HG02759 (cell line): ENCODE data around the gene GASK1A.

Experiments used
- ATAC-seq: cut with Tn5 transposase; IDR thresholded peaks from one replicate; pipeline ENCODE4 v1.9.1; 2021; ENCODE audit warnings: mild to moderate bottlenecking, moderate library complexity; ENCODE audit not compliant: unreplicated experiment

The GASK1A gene

DNA sequence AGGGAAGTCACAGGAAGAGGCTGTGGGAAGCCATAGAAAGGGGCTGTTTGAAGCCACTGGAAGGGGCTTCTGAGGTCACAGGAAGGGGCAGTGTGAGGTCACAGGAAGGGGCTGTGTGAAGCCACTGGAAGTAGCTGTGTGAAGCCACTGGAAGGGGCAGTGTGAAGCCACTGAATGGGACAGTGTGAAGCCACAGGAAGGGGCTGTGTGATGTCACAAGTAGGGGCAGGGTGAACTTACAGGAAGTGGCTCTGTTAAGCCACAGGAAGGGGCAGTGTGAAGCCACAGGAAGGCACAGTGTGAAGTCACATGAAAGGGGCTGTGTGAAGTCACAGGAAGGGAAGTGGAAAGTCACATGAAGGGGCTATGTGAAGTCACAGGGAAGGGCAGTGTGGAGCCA is 33.1 kb downstream of the GASK1A start:
- ATAC-seq = no peak

DNA sequence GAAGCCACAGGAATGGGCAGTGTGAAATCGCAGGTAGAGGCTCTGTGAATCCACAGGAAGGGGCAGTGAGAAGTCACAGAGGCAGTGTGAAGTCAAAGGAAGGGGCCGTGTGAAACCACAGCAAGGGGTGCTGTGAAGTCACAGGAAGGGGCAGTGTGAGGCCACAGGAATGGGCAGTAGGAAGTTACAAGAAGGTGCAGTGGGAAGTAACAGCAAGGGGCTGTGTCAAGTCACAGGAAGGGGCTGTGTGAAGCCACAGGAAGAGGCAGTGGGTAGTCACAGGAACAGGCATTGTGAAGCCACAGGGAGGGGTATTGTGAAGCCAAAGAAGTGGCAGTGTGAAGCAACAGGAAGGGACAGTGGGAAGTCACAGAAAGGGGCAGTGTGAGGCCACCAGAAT is 34.1 kb downstream of the GASK1A start:
- no peak for ATAC-seq

- no peak for ATAC-seq
These were observed 34.6 kb downstream of the GASK1A start for GRCh38 chr3:43013743-43014155.

DNA sequence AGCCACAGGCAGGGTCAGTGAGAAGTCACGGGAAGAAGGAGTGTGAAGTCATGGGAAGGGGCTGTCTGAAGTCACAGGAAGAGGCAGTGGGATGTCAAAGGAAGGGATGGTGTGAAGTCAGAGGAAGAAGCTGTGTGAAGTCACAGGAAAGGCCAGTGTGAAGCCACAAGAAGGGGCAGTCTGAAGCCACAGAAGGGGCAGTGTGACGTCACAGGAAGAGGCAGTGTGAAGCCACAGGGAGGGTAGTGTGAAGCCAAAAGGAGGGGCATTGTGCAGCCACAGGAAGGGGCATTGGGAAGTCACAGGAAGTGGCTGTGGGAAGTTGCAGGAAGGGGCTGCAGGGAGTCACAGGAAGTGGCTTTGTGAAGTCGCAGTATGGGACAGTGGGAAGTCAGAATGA is 35.1 kb downstream of the GASK1A start:
- ATAC-seq = no peak

GRCh38 chr3:43014956-43015355 is 35.8 kb downstream of the GASK1A start:
- no peak for ATAC-seq

DNA sequence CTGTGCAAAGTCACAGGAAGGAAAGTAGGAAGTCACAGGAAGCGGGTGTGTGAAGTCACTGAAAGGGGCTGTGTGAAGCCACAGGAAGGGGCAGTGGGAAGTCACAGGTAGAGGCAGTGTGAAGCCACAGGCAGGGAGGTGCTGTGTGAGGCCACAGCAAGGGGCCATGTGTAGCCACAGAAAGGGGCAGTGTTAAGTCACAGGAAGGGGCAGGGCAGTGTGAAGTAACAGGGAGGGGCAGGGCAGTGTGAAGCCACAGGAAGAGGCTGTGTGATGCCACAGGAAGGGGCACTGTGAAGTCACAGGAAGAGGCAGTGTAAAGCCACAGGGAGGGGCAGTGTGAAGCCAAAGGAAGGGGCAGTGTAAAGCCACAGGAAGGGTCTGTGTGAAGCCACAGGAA is 36.5 kb downstream of the GASK1A start:
- no peak for ATAC-seq

DNA sequence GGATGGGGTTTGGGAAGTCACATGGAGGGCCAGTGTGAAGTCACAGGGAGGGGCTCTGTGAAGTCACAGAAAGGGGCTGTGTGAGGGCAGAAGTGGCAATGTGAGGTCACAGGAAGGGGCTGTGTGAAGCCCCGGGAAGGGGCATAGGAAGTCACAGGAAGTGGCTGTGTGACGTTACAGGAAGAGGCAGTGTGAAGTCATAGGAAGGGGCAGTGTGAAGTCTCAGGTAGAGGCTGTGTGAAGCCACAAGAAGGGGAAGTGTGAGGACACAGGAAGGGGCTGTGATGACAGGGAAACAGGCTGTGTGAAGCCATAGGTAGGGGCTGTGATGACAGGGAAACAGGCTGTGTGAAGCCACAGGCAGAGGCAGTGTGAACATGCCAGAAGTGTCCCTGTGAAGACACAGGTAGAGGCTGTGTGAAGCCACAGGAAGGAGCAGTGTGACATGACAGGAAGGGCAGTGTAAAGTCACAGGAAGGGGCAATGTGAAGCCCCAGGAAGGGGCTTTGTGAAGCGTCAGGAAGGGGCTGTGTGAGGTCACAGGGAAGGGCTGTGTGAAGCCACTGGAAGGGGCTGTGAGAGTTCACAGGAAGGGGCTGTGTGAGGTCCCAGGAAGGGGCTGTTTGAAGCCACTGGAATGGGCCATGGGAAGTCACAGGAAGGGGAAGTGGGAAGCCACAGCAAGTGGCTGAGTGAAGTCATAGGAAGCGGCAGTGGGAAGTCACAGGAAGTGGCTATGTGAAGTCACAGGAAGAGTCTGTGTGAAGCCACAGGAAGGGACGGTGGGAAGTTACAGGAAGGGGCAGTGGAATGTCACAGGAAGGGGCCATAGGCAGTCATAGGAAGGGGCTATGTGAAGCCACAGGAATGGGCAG is 37.1 kb downstream of the GASK1A start:
- no peak for ATAC-seq

DNA sequence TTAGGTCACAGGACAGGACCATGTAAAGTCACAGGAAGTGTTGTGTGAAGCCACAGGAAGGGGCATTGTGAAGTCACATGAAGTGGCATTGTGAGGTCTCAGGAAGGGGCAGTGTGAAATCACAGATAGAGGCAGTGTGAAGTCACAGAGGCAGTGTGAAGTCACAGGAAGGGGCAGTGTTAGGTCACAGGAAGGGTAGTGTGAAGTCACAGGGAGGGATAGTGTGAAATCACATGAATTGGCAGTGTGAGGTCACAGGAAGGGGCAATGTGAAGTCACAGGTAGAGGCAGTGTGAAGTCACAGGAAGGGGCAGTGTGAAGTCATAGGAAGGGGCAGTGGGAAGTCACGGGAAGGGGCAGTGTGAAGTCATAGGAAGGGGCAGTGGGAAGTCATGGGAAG is 37.9 kb downstream of the GASK1A start:
- no peak for ATAC-seq

GRCh38 chr3:43017593-43018195 is 38.6 kb downstream of the GASK1A start:
- ATAC-seq = no peak

GRCh38 chr3:43018246-43018645 is 39.1 kb downstream of the GASK1A start:
- no peak for ATAC-seq

DNA sequence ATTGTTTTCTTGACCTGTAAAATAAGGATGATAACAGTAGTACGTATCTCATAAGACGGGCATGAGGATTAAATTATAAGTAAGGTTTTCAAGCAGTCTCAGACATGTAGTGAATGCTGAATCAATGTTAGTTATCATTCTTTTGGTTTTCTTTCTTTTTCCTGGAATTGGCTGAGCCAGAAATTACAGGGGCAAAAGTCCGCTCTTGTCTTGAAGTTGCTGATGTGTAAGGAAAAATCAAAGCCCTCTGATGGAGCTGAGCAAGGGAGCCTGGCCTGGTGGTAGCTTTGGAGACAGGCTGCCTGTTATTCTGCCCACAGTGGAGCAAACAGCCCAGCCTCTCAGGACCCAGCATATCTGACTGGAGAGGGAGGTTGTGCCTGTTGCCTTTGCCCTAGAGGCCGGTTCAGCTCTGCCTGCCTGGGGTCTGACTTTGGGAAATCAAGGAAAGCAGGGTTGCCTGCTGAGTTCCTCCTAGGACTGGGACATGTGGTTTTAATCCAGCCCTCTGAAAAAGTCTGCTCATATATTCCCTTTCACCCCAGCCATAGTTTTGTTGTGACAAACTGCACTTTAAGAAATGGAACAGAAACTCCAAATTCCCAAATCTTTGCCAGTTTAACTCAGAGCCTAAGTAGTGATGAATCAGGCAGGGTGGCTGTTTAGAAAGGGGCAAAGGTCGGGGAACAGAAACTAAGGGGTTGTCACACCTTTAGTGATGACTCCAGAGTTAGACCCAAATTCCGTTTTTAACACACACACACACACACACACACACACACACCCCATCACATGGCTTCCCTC is 40.1 kb downstream of the GASK1A start:
- no peak for ATAC-seq

DNA sequence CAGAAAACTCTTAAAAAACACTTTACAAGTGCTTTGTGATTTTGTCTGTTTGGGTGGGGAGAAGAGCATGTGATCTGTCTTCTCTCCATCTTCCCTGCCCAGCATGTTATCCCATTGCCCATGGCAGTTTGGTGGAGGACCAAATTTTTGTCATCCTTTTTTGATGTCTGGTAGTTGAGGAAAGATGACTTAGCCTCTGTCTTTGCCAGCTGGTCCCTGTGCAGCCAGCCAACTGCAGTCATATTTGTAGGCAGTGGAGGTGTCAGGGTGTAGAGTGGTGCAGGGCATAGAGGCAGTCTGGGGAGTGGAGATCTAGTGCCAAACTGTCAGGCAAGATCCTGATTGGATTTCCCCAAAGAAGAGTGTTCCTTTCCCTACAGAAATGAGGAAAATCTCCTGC is 40.7 kb downstream of the GASK1A start:
- no peak for ATAC-seq

GRCh38 chr3:43021186-43021585 is 42.1 kb downstream of the GASK1A start:
- no peak for ATAC-seq

DNA sequence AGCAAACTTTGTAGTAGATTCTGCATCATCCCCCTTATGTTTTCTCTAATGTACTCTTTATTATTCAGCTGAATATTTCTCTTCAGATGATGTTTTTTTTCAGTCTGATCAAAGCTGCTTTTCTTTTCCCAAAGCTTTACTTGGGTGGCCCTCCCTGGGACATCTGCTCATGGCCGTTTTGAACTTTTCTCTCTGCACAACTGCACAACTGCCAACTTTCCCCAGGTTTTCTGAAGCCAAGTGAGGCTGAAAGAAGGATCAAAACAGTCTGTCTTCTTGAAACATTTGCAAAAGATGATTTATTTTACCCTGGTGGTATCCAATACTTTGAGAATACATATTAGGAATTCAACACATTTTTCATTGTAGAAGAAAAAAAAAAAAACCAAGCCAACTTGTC is 43.0 kb downstream of the GASK1A start:
- ATAC-seq = no peak

DNA sequence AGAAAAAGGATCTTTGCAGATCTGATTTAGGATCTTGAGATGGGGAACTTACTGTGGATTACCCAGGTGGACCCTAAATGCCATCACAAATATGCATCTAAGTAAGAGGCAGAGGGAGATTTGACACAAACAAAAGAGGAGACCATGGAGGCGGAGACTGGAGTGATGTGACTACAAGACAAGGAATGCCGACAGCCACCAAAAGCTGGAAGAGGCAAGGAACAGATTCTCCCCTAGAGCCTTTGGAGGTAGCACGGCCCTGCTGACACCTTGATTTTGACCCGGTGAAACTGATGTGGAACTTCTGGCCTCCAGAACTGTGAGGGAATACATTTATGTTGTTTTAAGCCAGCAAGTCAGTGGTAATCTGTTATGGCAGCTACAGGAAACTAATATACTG is 44.0 kb downstream of the GASK1A start:
- ATAC-seq = no peak

DNA sequence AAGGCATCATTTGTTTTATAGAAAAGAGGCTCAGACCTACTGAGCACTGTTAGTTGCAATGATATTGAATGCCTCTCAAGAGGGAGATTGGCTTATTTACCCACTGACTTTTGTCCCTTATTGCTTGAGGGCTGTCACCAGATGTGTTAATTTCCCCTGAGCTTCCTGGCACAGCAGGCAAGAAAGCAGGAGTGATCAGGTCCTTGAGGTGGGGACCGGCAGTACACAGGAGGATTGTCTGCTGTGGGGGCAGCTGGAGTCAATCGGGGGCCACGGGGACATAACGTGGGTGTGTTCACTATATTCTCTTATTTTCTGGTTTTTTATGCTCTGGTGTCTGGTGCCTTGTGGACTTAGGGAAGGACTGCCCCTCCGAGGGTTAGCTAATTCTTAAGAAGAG is 44.6 kb downstream of the GASK1A start:
- no peak for ATAC-seq

GRCh38 chr3:43024181-43024885 is 45.2 kb downstream of the GASK1A start:
- no peak for ATAC-seq

DNA sequence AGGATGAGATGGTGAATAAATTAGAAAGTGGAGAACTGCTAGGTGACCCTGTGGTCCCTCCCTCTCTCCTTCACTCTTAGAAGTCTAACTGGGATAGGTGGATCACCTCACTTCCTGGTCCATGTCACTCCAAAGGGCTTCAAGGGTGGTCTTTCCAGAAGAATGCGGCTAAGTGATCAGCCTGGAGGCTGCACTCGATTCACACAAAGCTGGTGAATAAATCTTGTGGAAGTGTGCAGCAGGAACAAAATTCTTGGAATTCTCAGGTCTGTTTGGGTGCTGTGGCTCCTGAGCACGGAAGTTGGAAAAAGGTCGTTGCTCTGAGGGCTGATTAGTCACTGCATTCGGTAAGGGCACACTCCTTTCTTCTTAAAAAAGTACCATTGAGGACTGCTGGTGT is 46.3 kb downstream of the GASK1A start:
- no peak for ATAC-seq

- no peak for ATAC-seq
These were observed 48.9 kb downstream of the GASK1A start for GRCh38 chr3:43028001-43028400.

GRCh38 chr3:43028678-43029490 is 49.8 kb downstream of the GASK1A start:
- no peak for ATAC-seq
